Central memory CD4-positive, alpha-beta T cell (primary cell): ENCODE measurements around the gene EID3.
A peak's percentile ranks its signal among the peaks of the same experiment; 100 is the strongest.
"Not testable (repeated sequence)": the region's sequence is repeated elsewhere in the genome, so short reads cannot be mapped to it uniquely, and the experiment has no call there.

ENCODE experiments used
- DNase-seq: peaks from one replicate; pipeline ENCODE4 v3.0.0; 2022
- total RNA-seq, 3 experiments: gene quantifications; one replicate each; lab custom pipeline; 2026; lab: John Stamatoyannopoulos, UW

EID3 gene
- total RNA-seq = 6.7 to 24.9 (median 7.6) reads per million in 3 experiments

GRCh38 chr12:104303538-104304151 is at the start of gene EID3:
Gene EID3, plus strand, starts transcription at chr12:104303739. Its CDS starts 196 bp downstream, at chr12:104303935.
- DNase-seq = peak; percentile 91

- no peak for DNase-seq
Measured at GRCh38 chr12:104257913-104258472, 45.5 kb upstream of the EID3 start.

- DNase-seq = no peak
Measured at GRCh38 chr12:104258476-104259067, 45.0 kb upstream of the EID3 start.

DNA sequence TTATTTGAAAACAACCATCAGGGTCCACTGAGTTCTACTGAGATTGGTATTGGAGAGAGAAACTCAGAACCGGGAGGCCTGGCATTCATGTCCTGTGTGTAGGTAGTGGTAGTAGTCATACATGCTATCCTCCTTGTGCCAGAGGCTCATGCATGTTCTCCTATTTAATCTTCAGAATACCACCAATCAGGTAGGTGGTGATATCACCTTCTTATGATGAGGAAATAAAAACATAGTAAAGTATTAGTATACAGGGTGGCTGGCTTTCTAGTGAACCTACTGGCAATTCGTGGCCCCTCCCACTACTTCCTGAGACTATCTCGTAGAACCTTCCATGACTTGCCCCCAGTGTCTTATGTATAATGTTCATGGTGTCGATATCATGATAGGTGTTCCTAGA is 40.5 kb upstream of the EID3 start:
- DNase-seq = no peak

GRCh38 chr12:104263580-104264358 is 39.8 kb upstream of the EID3 start:
- DNase-seq = no peak

- not testable (repeated sequence) for DNase-seq
Measured at GRCh38 chr12:104265436-104265835, 38.1 kb upstream of the EID3 start.

GRCh38 chr12:104272938-104273337 is 30.6 kb upstream of the EID3 start:
- DNase-seq = no peak

GRCh38 chr12:104273503-104273902 is 30.0 kb upstream of the EID3 start:
- DNase-seq = no peak

- no peak for DNase-seq
Measured at GRCh38 chr12:104274811-104275210, 28.7 kb upstream of the EID3 start.

- DNase-seq = no peak
Measured at GRCh38 chr12:104275689-104276088, 27.9 kb upstream of the EID3 start.

DNA sequence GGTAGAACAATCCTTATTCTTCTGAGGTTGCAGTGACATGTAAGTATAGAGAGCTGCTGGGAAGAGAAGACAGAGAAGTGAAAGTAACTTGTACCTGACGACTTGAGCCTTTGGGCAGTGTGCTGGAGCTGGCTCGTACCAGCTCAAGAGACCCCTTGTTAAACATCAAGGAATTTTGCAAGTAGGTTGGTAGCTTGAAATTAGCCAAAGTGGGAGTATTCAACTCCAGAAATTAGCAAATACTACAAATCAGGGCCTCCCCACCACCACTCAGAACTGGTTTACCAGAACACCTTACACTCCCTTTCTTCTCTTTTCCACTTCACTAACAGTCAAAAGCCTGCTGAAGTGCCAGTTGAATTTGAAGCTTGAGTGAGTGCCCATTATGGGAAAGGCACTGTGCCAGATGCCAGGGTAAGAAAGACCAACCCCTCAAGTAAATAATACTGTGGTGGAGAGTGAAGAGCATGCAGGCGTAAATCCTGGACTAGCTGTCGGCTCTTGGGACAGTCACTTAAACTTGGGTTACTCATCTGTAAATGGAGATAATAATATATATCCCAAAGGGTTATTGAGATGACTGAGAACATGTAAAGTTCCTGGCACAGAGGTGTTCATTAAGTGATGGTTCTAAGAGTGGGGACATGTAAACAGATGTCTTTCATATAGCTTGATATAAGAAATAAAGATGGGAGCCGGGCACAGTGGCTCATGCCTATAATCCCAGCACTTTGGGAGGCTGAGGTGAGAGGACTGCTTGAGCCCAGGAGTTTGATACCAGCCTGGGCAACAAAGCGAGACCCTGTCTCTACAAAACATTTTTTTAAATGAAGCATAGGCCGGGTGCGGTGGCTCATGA is 27.0 kb upstream of the EID3 start:
- DNase-seq = no peak

GRCh38 chr12:104279164-104279563 is 24.4 kb upstream of the EID3 start:
- no peak for DNase-seq

- DNase-seq = no peak
Measured at GRCh38 chr12:104280111-104280510, 23.4 kb upstream of the EID3 start.

GRCh38 chr12:104280717-104281458 is 22.7 kb upstream of the EID3 start:
- no peak for DNase-seq

DNA sequence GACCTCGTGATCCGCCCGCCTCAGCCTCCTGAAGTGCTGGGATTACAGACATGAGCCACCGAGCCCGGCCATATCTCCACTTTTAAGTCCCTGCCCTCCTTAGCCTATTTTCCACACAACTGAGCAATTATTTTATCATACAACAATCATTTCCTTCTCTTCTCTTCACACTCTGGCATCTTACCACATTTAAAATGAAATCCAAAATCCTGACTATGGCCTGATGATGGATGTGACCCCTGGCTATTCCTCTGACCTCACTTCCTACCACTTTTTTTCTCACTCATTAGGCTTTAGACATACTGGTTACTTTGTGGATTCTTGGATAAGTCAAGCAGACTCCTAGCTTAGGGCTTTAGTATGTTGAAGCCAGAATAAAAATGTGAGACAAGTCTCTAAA is 21.9 kb upstream of the EID3 start:
- DNase-seq = no peak

- no peak for DNase-seq
Measured at GRCh38 chr12:104282109-104282508, 21.4 kb upstream of the EID3 start.

DNA sequence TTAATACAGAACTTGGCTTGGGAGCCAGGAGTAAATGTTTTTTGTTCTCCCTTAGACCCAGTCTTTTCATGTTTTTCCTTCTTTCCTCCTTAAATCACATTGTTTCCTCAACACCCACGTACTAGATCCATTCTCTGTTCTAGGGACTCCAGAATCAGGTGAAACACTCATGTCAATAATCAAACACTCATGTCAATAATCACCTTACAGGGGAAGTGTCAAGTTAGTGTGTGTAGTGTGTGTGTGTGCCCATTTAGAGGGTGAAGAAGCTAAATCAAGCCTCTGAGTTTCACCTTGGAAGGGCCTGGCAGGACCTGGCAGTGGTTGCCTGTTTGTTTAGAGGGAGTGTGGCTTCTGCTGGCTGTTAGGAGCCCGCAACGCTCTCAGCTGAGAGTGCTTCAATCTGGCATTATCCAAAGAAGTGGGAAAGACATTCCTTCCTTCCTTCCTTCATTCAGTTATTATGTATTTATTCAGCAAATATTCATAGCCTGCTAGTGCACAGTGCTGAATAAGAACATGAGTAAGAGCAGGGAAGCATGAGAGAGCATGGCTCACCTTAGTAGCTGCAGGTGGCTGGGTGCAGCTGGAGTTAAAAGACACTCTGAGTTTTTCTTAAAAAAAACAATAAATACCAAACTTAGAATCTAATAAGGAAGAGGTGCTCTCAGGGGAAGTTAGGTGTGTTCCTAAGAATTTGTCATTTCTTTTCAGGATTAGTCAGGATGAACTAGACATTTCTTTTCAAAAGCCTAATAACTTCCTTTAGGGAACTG is 17.6 kb upstream of the EID3 start:
- DNase-seq = no peak

GRCh38 chr12:104286516-104287482 is 16.7 kb upstream of the EID3 start:
- peak; percentile 90 for DNase-seq

DNA sequence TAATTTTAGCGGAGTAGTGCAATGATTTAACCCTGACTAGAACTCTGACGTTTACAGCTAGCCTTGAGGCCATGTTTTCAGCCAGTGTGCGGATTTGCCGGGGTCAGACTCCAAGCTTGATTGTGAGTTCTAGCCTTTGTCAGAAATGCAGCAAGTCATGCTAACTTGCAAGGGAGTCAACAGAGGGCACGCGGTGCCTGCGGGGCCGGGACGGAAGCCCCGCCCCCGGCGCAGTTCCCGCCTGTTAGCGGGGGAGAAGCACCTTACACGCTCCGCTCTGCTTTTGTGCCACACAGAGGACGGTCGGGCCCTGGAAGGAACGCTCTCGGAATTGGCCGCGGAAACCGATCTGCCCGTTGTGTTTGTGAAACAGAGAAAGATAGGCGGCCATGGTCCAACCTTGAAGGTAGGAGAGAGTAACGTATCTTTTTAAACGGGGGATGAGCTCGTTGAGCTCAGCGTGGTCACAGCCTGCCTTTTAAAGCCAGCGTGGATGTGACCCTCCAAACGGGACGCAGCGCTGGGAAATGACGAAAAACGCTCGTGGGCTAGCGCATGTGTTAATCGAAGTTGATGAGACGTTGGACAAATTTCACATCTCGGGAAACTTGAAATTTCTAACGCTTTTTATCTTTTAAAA is 14.8 kb upstream of the EID3 start:
- DNase-seq = peak; percentile 85
